ENCODE results near the gene HOMER3.
"Not testable (repeated sequence)": the region's sequence is repeated elsewhere in the genome, so short reads cannot be mapped to it uniquely, and the experiment has no call there.

HOMER3 gene

GRCh38 chr19:18921593-18921992 lies 19.4 kb downstream of the HOMER3 start:
- Mint-ChIP-seq H3K27ac (peak overlapping the region; percentile 97), H3K36me3 (ENCODE audit: low read depth) (peaks cover 87% of the 10 kb centered on the region), H3K9me3 (no peaks in the 10 kb centered on the region), H3K27me3 (no peaks in the 10 kb centered on the region), H3K4me3 (peak overlapping the region; percentile 94), H3K4me1 (ENCODE audit: low read depth) (peaks cover 36% of the 10 kb centered on the region)
- no peak for DNase-seq

DNA sequence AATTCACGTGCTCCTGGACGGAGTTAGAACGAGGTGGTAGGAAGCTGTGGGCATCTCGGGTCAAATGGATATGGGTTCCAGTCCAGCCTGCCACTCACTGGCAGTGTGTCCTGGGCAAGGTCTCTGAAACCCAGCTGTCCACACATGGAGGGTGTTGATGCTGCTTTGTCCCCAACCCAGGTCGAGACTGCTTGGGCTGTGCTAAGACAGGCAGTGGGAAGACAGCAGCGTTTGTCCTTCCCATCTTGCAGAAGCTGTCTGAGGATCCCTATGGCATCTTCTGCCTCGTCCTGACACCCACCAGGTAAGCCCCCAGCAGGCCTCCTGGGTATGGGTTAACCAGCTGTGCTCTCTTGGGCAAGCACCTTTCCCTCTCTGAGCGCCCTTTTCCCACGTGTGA lies 20.6 kb downstream of the HOMER3 start:
- Mint-ChIP-seq H3K27me3 (no peaks in the 10 kb centered on the region), H3K4me1 (ENCODE audit: low read depth) (peaks cover 41% of the 10 kb centered on the region), H3K27ac (peak overlapping the region; percentile 97), H3K4me3 (peak overlapping the region; percentile 94), H3K36me3 (ENCODE audit: low read depth) (peaks cover 87% of the 10 kb centered on the region), H3K9me3 (no peaks in the 10 kb centered on the region)
- DNase-seq: no peak

- Mint-ChIP-seq H3K27me3 (no peaks in the 10 kb centered on the region), H3K9me3 (no peaks in the 10 kb centered on the region), H3K36me3 (ENCODE audit: low read depth) (peaks cover 88% of the 10 kb centered on the region), H3K4me3 (peak overlapping the region; percentile 94), H3K27ac (peak overlapping the region; percentile 97), H3K4me1 (ENCODE audit: low read depth) (peaks cover 45% of the 10 kb centered on the region)
- no peak for DNase-seq
These were observed 21.2 kb downstream of the HOMER3 start for GRCh38 chr19:18919900-18920214.

DNA sequence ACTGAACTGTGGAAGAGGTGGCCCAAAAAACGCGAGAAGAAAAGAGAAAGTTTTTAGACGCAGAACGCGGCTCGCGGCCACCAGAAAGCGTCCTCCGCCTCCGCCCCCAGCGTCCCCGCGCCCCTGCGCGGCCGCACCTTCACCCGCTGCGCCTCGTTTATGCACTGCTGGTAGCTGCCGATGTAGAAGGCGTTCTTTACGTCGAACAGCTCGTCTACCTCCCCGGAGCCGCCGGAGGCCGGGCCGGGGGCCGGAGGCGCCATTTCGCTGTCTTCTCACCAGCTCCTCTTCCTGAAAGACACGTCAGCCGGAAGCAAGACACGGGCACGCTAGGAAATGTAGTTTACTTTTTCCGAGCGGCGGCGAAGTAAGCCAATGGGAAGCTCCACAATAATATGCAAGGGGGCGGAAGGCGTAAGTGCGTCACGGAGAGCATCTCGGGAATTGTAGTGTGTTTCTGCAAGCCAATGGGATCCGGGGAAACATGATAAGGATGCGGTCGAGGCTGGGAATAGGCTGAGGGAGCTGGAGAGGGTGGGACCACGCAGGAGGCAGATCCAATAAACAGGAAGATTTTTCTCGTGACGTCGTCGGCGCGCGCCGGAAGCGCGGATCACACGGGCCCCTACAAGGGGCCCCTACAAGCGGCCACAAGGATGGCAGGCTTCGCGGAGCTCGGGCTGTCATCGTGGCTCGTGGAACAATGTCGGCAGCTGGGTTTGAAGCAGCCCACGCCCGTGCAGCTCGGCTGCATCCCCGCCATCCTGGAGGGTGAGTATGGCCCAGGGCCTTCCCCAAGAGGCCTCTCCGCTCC lies 21.7 kb downstream of the HOMER3 start, which contains the start of the genes COPE and DDX49:
Gene COPE (minus strand): TSS at position 302 of the 814 bp plus-strand sequence. CDS start 39 bp downstream, at position 263.
Gene DDX49 (plus strand): TSS at position 630 of the 814 bp plus-strand sequence. CDS start 27 bp downstream, at position 657.
- peaks cover 45% of the 10 kb centered on the region for H3K4me1 Mint-ChIP-seq (ENCODE audit: low read depth)
- no peaks in the 10 kb centered on the region for H3K9me3 Mint-ChIP-seq
- H3K36me3 Mint-ChIP-seq (ENCODE audit: low read depth): peaks cover 86% of the 10 kb centered on the region
- peak; percentile 97 for DNase-seq
- peak within 1 kb of the TSS; percentile 94 for H3K4me3 Mint-ChIP-seq
- H3K27ac Mint-ChIP-seq: peak within 1 kb of the TSS; percentile 97
- no peaks in the 10 kb centered on the region for H3K27me3 Mint-ChIP-seq

GRCh38 chr19:18917593-18917992 lies 23.4 kb downstream of the HOMER3 start:
- Mint-ChIP-seq H3K36me3 (ENCODE audit: low read depth) (peaks cover 86% of the 10 kb centered on the region), H3K4me1 (ENCODE audit: low read depth) (peaks cover 50% of the 10 kb centered on the region)
- H3K9me3 Mint-ChIP-seq: not testable (repeated sequence)

GRCh38 chr19:18915639-18916038 lies 25.4 kb downstream of the HOMER3 start:
- no peaks in the 10 kb centered on the region for H3K27me3 Mint-ChIP-seq
- H3K36me3 Mint-ChIP-seq (ENCODE audit: low read depth): peaks cover 81% of the 10 kb centered on the region
- no peaks in the 10 kb centered on the region for H3K9me3 Mint-ChIP-seq
- DNase-seq: no peak
- peak overlapping the region; percentile 33 for H3K27ac Mint-ChIP-seq
- peak overlapping the region; percentile 10 for H3K4me3 Mint-ChIP-seq
- H3K4me1 Mint-ChIP-seq (ENCODE audit: low read depth): peaks cover 42% of the 10 kb centered on the region

More at GRCh38 chr19:18917593-18917992, 23.4 kb downstream of the HOMER3 start:
- not testable (repeated sequence) for DNase-seq, H3K27me3 Mint-ChIP-seq
- Mint-ChIP-seq H3K4me3 (peak overlapping the region; percentile 94), H3K27ac (peak overlapping the region; percentile 69)

- Mint-ChIP-seq H3K4me1 (ENCODE audit: low read depth) (peaks cover 27% of the 10 kb centered on the region), H3K27ac (no peak overlapping the region), H3K36me3 (ENCODE audit: low read depth) (peaks cover 81% of the 10 kb centered on the region)
These were observed 27.6 kb downstream of the HOMER3 start for GRCh38 chr19:18913466-18913865.

DNA sequence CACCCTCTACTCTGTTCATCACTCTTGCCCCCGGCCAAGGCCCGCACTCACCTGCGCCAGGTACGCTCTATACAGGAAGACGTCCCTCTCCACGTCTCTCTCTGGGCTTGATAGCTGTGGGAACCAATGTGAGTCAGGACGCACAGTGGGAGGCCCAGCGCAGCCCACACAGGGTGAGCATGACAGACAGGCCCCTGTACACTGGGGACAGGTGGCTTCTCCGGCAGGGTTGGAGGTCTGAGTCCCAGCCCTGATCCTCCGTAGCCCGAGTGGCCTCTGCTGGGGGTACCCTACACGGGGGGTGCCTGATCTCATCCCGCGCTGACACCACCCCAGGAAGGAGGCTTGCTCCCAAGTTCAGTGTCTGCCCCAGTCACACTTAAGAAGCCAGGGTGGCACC lies 28.1 kb downstream of the HOMER3 start:
- H3K27ac Mint-ChIP-seq: no peak overlapping the region
- H3K4me1 Mint-ChIP-seq (ENCODE audit: low read depth): peaks cover 23% of the 10 kb centered on the region
- H3K4me3 Mint-ChIP-seq: no peak overlapping the region
- no peak for DNase-seq
- H3K27me3 Mint-ChIP-seq: no peaks in the 10 kb centered on the region
- H3K9me3 Mint-ChIP-seq: no peaks in the 10 kb centered on the region
- H3K36me3 Mint-ChIP-seq (ENCODE audit: low read depth): peaks cover 80% of the 10 kb centered on the region

More at GRCh38 chr19:18913466-18913865, 27.6 kb downstream of the HOMER3 start:
- Mint-ChIP-seq H3K4me3 (no peak overlapping the region), H3K27me3 (no peaks in the 10 kb centered on the region), H3K9me3 (no peaks in the 10 kb centered on the region)
- DNase-seq: no peak

DNA sequence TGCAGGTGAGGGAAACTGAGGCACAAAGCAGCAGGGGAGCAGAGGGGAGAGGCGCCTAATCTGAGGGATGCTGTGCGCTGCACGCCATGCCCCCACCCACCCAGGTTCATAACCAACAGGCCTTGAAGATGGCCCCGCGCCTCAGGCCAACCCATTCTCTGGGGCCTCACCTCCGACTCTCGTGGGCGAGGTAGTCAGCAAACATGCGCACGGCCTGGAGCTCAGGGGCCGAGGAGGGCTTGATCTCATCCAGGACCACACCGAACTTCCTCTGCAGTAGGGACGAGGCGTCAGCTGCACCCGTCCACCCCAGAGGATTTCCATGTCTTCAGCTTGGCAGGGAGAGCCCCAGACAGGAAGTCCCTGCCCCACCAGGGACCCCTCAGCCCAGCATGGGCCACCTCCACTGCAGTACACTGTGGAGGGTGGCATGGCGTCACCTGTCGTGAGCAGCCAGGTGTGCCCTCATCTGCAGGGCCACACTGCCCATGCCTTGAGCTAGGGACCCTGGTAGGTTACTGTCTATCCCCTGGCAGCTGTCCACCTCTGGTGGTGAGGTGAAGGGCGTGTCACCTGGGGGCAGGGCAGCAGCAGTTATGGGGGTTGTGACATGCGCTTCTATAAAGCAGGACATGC lies 30.1 kb downstream of the HOMER3 start:
- no peaks in the 10 kb centered on the region for H3K27me3 Mint-ChIP-seq
- H3K9me3 Mint-ChIP-seq: no peaks in the 10 kb centered on the region
- peaks cover 82% of the 10 kb centered on the region for H3K36me3 Mint-ChIP-seq (ENCODE audit: low read depth)
- H3K4me3 Mint-ChIP-seq: no peak overlapping the region
- H3K4me1 Mint-ChIP-seq (ENCODE audit: low read depth): peaks cover 14% of the 10 kb centered on the region
- no peak overlapping the region for H3K27ac Mint-ChIP-seq
- no peak for DNase-seq

- Mint-ChIP-seq H3K27ac (no peak overlapping the region), H3K4me1 (ENCODE audit: low read depth) (peaks cover 5% of the 10 kb centered on the region), H3K4me3 (no peak overlapping the region), H3K36me3 (ENCODE audit: low read depth) (peaks cover 82% of the 10 kb centered on the region), H3K27me3 (no peaks in the 10 kb centered on the region), H3K9me3 (no peaks in the 10 kb centered on the region)
- no peak for DNase-seq
These were observed 31.0 kb downstream of the HOMER3 start for GRCh38 chr19:18910010-18910409.

DNA sequence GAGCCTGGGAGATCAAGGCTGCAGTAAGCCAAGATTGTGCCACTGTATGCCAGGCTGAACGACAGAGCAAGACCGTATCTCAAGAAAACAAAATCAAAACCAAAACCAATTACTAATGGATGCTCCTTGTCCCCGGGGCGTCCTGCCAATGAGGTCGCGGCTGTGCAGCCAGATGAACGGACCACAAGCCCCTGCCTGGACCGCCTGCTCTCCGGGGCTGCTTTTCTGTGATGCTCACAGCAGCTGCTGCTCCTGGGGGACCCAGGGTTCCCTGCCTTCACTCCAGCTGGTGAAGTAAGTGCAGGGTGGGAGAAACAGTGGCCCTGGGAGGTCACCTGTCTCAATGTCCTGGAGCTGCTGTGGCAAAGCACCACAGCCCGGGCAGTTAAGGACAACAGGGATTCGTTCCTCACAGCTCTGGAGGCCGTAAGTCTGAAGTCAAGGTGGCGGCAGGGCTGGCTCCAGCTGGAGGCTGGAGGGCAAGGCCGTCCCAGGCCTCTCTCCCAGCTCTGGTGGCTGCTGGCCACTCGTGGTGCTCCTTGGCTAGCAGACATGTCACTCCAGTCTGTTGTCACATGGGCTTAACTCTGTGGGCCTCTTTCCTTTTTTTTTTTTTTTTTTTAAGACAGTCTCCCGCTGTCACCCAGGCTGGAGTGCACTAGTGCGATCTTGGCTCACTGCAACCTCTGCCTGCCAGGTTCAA lies 31.9 kb downstream of the HOMER3 start:
- Mint-ChIP-seq H3K4me3 (no peak overlapping the region), H3K27ac (no peak overlapping the region)

DNA sequence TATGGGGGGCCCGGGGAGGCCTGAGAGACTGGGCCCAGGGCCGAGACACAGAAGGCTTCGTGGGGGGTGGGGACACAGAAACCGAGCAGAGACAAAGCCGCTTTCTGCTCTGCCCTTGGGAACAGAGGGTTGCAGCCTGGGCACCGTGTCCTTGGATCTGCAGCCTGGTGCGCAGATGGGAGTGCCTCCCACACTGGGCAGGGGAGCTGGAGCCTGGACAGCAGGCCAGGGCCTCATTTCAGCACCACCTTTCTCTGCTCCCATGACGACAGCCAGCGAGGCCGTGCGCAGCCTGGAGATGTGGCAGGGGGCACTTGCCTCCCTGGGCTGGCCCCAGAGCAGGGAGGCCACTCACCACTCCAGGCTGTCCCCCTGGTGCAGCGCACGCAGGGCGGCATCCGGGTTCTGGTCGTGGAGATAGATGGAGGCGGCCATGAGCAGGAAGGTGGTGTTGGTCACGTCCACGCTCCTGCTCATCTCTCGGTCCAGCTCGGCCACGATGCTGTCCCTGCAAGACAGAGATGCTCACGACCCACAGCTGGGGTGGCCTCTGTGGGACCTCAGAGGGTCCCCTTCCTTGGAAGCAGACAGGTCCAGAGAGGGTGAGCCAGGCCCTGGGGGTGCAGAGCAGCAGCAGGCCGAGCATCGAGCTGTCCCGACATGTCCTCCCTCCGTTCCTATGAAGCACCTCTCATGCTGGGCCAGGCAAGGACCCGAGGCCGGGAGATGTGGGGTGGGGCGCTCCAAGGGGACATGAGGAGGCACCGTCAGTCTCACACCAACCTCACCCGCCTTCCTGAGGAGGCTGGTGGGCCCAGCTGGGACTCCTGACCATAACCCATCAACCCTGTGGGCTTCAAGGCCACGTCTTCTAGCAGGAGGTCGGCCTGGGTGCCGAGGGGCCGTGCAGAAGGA lies 34.2 kb downstream of the HOMER3 start:
- no peaks in the 10 kb centered on the region for H3K4me1 Mint-ChIP-seq (ENCODE audit: low read depth)
- H3K36me3 Mint-ChIP-seq (ENCODE audit: low read depth): peaks cover 75% of the 10 kb centered on the region
- H3K27me3 Mint-ChIP-seq: no peaks in the 10 kb centered on the region
- no peak overlapping the region for H3K4me3 Mint-ChIP-seq
- H3K27ac Mint-ChIP-seq: no peak overlapping the region
- no peaks in the 10 kb centered on the region for H3K9me3 Mint-ChIP-seq
- DNase-seq: no peak

More for the DNA sequence above, 31.9 kb downstream of the HOMER3 start:
- Mint-ChIP-seq H3K27me3 (no peaks in the 10 kb centered on the region), H3K9me3 (no peaks in the 10 kb centered on the region), H3K36me3 (ENCODE audit: low read depth) (peaks cover 84% of the 10 kb centered on the region), H3K4me1 (ENCODE audit: low read depth) (peaks cover 4% of the 10 kb centered on the region)
- DNase-seq: no peak

- H3K27me3 Mint-ChIP-seq: no peaks in the 10 kb centered on the region
- DNase-seq: no peak
- H3K4me3 Mint-ChIP-seq: no peak overlapping the region
- no peak overlapping the region for H3K27ac Mint-ChIP-seq
- peaks cover 78% of the 10 kb centered on the region for H3K36me3 Mint-ChIP-seq (ENCODE audit: low read depth)
- H3K9me3 Mint-ChIP-seq: no peaks in the 10 kb centered on the region
- no peaks in the 10 kb centered on the region for H3K4me1 Mint-ChIP-seq (ENCODE audit: low read depth)
These were observed 35.3 kb downstream of the HOMER3 start for GRCh38 chr19:18905513-18906236.
